ENCODE measurements around the gene TWF2.

Gene TWF2

DNA sequence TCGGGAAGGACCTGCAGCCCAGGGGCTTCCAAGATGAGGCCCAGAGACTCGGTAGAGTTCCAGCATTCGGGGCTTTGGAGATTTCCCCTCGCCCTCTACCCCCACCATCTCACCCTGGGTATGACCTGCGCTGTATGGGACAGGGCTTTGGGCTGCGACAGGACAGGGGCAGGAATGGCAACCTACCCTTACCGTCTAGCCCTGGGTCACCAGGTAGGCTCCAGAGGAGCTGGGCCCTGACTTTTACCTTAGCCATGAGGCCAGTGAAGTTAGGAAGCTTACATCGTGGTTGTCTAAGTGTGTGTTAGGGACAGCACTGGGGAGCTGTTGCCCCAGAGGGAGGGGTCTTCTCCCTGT is 7.3 kb upstream of the TWF2 start:
- H3K36me3 ChIP-seq (ENCODE audit: low read depth): no peaks in the 10 kb centered on the region; the same call in 1 of the 2 replicates
- DNase-seq (ENCODE audit: low spot score) (no peak), ATAC-seq (ENCODE audit: low read depth) (no peak; the same call in 2 of the 3 replicates)
- peak overlapping the region; percentile 52 for H3K27ac ChIP-seq (ENCODE audit: poor library complexity, severe bottlenecking)
- H3K4me3 ChIP-seq (ENCODE audit: severe bottlenecking): peak overlapping the region; percentile 36
- H3K4me1 ChIP-seq (ENCODE audit: insufficient read depth, poor library complexity, severe bottlenecking): peaks cover 12% of the 10 kb centered on the region
- TF ChIP-seq, protein P1, sequence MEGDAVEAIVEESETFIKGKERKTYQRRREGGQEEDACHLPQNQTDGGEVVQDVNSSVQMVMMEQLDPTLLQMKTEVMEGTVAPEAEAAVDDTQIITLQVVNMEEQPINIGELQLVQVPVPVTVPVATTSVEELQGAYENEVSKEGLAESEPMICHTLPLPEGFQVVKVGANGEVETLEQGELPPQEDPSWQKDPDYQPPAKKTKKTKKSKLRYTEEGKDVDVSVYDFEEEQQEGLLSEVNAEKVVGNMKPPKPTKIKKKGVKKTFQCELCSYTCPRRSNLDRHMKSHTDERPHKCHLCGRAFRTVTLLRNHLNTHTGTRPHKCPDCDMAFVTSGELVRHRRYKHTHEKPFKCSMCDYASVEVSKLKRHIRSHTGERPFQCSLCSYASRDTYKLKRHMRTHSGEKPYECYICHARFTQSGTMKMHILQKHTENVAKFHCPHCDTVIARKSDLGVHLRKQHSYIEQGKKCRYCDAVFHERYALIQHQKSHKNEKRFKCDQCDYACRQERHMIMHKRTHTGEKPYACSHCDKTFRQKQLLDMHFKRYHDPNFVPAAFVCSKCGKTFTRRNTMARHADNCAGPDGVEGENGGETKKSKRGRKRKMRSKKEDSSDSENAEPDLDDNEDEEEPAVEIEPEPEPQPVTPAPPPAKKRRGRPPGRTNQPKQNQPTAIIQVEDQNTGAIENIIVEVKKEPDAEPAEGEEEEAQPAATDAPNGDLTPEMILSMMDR (IDR thresholded peaks at IDR 0.05; ENCODE audit: poor library complexity, severe bottlenecking): no peak
- no peaks in the 10 kb centered on the region for H3K9me3 ChIP-seq (ENCODE audit: severe bottlenecking)
- no peaks in the 10 kb centered on the region for H3K27me3 ChIP-seq (ENCODE audit: insufficient read depth, poor library complexity, severe bottlenecking)

DNA sequence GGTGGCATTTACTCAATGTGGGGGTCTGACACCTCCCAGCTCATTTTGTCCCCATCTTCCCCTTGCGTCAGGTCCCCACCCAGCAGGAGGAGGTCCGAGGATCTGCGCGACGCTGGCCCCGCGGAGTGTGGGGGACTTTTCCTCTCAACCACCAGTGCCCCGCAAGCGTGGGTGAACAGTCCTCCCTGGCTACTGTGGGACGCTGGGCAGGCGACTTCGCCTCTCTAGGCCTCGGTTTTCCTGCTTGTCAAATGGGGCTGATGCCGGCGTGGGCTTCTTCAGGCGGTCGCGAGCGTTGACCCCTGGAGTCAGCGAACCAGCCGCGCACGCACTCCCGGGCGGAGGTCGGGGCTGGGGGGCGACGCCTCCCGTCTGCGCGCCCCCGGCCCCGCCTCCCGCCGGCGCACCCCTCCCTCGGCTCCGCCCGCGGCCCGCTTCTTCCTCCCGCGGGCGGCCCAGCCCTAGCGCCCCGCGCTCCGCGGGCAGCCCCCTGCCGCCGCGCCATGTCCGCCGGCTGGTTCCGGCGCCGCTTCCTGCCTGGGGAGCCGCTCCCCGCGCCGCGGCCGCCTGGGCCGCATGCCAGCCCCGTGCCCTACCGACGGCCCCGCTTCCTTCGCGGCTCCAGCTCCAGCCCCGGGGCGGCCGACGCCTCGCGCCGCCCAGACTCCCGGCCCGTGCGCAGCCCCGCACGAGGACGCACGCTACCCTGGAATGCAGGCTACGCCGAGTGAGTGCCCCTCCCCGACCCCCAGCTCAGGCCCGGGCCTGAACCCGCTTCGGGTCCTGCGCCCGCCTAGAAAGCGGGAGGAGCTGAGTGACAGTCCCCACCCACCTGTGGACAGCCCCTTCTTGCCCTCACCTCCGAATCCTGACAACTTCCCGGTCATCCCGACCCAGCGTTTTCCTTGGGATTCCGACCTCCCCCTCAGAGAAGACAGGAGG is 6.6 kb upstream of the TWF2 start, which contains the start of gene PPM1M:
Gene PPM1M (plus strand): TSS at position 438 of the 942 bp plus-strand sequence. CDS start 66 bp downstream, at position 504.
- no peaks in the 10 kb centered on the region for H3K9me3 ChIP-seq (ENCODE audit: severe bottlenecking)
- H3K36me3 ChIP-seq (ENCODE audit: low read depth): no peaks in the 10 kb centered on the region; the same call in 1 of the 2 replicates
- peaks cover 15% of the 10 kb centered on the region for H3K4me1 ChIP-seq (ENCODE audit: insufficient read depth, poor library complexity, severe bottlenecking)
- ATAC-seq (ENCODE audit: low read depth) (peak; percentile 44), DNase-seq (ENCODE audit: low spot score) (peak; percentile 51)
- H3K27ac ChIP-seq (ENCODE audit: poor library complexity, severe bottlenecking): peak within 1 kb of the TSS; percentile 52
- H3K27me3 ChIP-seq (ENCODE audit: insufficient read depth, poor library complexity, severe bottlenecking): no peaks in the 10 kb centered on the region
- TF ChIP-seq, protein P1 (IDR thresholded peaks at IDR 0.05; ENCODE audit: poor library complexity, severe bottlenecking): no peak
- H3K4me3 ChIP-seq (ENCODE audit: severe bottlenecking): peak within 1 kb of the TSS; percentile 36

DNA sequence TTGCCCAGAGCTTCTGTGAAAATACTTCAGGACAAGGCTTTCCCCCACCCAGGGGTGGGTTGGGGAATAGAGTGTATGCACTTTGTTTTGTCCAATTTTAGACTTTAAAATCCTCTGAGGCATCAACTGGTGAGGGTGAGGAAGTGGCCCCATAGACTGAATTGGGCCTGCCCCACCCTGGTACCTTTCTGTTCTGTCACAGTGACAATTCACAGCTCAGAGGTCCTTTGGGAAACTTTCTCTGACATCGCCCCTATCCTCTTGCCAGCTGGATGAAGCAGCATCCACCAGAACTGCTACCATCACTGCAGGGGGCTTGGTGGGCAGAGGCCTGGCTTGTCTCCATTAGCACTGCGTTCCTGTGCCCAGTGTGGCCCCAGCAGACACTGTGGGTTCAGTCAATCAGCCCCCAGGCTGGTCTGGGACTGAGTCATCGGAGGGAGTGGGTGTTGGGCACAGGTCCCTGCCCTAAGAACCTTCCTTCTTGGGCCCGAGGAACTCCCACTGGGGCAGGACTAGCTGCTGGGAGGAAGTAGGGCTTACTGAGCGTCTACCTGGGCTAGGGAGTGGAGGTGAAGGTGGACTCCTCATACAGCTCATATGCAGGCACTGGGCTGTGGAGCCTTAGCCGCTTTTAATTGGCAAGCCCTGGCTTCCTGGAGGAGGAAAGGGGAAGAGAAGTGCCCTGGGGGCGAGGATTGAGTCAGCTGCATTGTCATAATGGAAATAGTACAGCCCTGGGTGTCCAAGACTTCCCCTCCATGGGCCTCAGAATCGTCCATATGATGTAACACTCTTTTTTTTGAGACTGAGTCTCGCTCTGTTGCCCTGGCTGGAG is 5.1 kb upstream of the TWF2 start:
- peak; percentile 39 for ATAC-seq (ENCODE audit: low read depth)

DNA sequence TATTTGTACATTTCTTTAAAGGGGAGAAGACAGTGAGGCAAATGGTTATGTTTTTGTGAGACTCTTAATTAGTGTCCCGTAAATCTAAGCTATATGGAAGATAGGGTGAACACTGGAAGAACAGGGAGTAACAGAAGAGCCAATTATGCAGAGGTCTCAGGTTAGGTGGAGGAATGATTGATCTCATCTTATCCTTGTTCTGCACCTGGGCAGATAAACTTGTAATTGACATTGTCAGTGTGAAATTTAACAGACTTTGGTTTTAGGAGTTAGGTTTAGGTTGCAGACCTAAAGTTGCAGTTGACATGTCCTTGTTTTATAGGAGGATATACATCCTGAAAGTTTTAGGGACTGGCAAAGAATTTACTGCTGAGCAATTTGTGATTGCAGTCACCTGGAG is 3.1 kb upstream of the TWF2 start:
- Histone ChIP-seq H3K27me3 (ENCODE audit: insufficient read depth, poor library complexity, severe bottlenecking) (no peaks in the 10 kb centered on the region), H3K9me3 (ENCODE audit: severe bottlenecking) (no peaks in the 10 kb centered on the region), H3K27ac (ENCODE audit: poor library complexity, severe bottlenecking) (no peak overlapping the region), H3K4me1 (ENCODE audit: insufficient read depth, poor library complexity, severe bottlenecking) (peaks cover 33% of the 10 kb centered on the region), H3K4me3 (ENCODE audit: severe bottlenecking) (no peak overlapping the region), H3K36me3 (ENCODE audit: low read depth) (no peaks in the 10 kb centered on the region)
- DNase-seq (ENCODE audit: low spot score): no peak
- TF ChIP-seq, protein P1 (IDR thresholded peaks at IDR 0.05; ENCODE audit: poor library complexity, severe bottlenecking): no peak
- ATAC-seq (ENCODE audit: low read depth): no peak

More for the DNA sequence above, 5.1 kb upstream of the TWF2 start:
- no peak overlapping the region for H3K4me3 ChIP-seq (ENCODE audit: severe bottlenecking)
- peaks cover 24% of the 10 kb centered on the region for H3K4me1 ChIP-seq (ENCODE audit: insufficient read depth, poor library complexity, severe bottlenecking)
- TF ChIP-seq, protein P1 (IDR thresholded peaks at IDR 0.05; ENCODE audit: poor library complexity, severe bottlenecking): no peak
- peak; percentile 56 for DNase-seq (ENCODE audit: low spot score)
- no peaks in the 10 kb centered on the region for H3K27me3 ChIP-seq (ENCODE audit: insufficient read depth, poor library complexity, severe bottlenecking)
- H3K27ac ChIP-seq (ENCODE audit: poor library complexity, severe bottlenecking): peak overlapping the region; percentile 52
- H3K36me3 ChIP-seq (ENCODE audit: low read depth): no peaks in the 10 kb centered on the region
- no peaks in the 10 kb centered on the region for H3K9me3 ChIP-seq (ENCODE audit: severe bottlenecking)
